GM21360 (cell line): ENCODE measurements around the gene PDZD7.

ENCODE experiments used
- ATAC-seq: cut with Tn5 transposase; IDR thresholded peaks from one replicate; pipeline ENCODE4 v1.9.1; 2021; ENCODE audit warnings: mild to moderate bottlenecking, moderate library complexity; ENCODE audit not compliant: unreplicated experiment

The PDZD7 gene

DNA sequence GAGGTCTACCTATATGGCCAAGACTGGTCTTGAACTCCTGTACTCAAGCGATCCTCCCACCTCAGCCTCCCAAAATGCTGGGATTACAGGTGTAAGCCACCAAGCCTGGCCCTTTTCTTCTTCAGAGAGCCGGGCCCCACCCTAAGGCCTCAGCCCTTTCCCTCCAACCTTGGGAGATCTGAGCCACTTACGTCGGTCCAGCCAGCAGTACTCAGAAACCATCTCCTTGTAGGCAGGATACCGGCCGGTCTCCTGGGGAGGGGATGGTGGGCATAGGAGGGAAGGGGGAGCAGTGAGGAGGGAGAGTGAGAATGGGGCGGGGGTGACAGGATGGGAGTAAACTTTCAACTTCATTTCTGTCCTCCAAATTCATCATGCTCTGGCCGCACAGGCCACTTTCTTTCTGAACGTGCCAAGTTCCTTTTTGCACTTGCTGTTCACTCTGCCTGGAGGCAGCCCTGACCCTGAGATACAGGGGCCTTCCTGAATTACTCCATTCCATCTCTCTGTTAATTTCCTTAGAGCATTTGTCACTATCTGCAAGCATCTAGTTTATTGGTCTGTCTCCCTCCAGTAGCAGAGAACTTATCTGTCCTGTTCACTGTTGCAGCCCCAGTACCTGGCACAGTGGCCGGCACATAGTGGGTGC is 10.4 kb downstream of the PDZD7 start:
- no peak for ATAC-seq

DNA sequence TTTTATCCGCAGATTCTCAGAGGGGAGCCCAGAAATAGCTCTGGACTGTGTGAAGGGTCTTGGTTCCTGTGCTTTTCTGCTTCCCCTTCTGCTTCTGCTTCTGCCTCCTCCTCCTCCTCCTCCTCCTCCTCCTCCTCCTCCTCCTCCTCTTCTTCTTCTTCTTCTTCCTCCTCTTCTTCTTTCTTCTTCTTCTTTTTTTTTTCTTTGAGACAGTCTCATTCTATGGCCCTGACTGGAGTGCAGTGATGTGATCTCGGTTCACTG is 11.6 kb downstream of the PDZD7 start:
- no peak for ATAC-seq

DNA sequence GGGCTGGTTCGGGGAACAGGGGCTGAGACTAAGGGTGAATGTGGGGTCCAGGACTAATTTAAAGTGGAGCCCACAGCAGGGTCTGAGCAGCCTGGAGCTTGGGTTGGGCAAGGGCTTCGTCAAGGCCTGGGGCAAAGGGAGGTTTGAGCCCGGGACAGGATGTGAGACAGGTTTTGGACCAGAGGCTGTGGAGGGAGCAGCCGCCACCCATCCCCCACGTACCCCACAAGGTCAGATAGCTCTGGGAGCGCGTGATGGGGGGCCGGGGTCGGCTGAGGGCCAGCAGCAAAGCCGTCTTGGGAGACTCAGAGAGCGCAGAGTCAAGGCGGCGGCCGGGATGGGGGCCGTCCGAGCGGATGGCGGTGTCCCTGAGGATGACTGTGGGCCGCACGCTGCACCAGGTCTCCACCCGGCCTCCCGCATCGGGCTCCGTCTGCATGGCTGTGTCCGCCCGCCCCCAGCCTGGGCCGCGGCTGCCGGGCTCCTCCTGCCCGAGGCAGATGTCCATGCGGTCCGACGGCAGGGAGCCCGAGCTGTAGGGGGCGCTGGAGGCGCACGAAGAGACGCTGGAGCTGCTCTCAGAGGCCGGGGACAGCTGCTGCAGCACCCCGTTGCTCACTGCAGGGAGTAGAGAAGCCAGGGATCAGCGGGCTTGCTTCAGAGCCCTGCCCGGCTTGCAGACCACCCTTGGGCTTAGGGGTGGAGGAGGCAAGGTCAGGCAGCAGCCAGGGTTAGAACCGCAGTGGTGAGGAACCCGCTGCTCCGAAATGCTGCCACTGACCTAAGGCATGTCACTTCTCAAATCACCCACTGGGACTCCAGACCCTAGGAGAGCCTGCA is 12.1 kb downstream of the PDZD7 start:
- no peak for ATAC-seq

DNA sequence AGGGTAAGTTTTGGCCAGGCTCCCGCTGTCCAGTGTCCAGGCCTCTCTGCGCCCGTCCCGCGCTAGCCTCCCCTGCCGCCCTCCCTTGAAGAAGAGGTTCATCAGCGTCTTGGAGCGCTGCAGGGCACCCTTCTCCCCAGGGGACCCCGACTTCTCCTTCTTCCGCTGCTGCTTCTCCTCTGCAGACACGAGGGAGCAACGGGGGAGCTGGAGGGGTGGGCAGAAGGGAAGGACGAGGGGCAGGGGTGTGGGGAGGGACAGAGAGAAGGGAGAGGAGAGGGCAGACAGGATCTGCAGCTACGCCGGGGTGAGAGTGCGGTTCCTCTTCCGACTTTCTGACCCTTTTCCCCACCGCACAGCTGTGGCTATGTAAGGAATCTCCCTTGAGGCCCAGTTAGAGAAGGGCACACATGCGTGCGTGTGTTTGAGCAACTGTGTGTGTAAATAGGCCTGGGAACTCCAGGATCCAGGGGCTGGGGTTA is 12.8 kb downstream of the PDZD7 start:
- ATAC-seq, result no peak

DNA sequence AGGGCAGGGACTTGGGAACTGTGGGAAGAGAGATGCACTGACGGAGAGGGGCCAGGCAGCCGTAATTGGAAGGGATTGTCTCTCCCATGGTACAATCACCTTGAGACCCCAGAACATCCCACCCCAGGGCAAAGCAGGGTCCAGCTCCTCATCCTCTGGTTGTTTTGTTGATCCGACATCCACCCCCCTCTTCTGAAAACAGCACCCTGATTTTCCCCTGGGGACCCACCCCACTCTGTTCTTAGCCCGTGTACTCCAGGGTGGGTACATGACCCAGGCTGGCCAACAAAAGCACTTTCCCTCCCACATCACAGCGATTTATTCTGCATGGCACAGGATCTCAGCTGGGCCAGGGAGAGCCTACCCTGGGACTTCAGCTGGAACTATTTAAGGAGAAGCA is 14.1 kb downstream of the PDZD7 start:
- ATAC-seq, result no peak

- no peak for ATAC-seq
Observed at GRCh38 chr10:101015582-101015973, 15.4 kb downstream of the PDZD7 start.

- ATAC-seq, result no peak
Observed at GRCh38 chr10:101014966-101015581, 15.9 kb downstream of the PDZD7 start.

DNA sequence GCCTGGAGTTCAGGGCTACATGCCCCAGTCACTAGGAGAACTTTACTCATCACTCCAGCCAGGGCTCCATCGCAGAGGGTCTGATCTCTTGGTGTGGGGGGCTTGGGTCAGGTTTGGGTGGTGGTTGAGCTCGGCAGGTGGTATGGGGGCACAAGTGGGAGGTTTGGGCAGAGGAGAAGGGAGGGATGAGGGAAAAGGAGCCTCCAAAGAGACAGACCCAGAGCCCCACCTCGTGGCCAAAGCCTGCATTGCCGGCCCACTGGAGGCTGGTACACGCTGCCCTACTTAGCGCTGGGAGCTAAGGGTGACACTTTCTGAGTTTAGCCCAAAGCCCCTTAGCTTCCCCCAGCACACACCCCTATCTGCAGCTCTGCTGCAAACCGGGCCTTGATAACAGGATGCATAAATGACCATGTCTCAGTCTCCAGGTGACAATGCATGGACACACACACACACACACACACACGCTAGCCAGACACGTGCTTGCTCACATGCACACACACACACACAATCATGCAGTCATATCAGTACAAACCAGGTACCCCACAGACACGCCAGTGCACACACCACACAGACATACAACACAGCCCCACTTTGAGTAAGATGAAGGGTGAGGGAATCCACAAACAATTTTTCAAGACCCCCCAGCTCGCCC is 16.6 kb downstream of the PDZD7 start:
- no peak for ATAC-seq

DNA sequence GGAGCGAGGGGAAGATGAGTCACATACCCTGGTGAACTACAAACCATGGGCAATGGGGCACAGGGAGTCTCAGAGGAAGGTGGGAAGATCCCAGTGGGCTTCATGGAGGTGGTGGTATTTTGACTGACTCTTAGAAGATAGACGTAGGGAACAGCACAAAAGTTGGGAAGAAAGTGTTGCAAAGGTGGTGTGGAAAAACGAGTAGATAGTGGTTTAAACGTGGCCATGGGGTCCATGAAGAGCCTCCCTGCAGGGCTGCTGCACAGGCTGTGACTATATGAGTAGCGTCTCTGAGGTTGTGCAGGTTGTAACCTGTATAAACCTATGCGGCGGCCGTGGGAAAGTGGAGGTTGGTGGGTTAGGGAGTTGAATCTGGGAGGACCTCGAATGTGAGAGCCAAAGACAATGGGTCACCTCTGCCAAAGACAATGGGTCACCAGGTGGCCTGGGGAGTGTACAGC is 17.5 kb downstream of the PDZD7 start:
- no peak for ATAC-seq

DNA sequence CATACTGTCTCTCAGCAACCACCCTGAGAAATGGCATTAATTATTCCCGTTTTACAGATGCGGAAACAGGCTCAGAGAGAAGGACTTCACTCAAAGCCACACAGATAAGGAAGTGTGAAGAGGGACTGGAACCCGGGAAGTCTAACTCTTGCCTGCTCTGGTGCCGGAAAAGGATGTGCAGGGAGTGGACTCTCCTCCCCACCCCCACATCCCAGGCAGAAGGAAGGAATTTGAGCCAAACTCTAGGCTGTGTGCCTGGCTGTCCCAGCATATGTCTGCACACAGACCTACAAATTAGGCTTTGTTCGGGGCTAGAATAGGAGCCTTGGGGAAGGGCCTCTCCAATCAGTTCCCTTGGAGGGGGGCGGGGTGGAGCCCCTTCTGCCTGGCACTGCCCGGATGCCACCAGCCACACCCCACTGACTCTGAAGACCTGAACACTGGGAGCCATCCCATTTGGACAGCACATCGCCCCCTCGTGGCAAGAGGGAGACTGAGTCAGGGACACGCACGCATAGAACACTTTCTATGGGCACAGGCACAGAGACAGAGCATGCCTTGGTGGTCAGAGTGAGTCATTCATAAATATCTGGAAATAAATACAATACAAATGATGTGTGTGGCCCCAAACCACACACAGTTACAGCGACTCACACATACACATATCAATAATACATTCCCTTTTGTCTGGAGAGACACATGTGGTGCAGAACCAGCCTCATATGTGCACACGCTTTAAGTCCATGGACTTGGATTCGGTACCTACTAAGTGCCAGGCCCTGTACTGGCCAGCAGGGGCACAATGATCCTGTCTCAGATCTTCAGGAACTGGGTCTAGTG is 18.2 kb downstream of the PDZD7 start:
- ATAC-seq, result peak; percentile 75

DNA sequence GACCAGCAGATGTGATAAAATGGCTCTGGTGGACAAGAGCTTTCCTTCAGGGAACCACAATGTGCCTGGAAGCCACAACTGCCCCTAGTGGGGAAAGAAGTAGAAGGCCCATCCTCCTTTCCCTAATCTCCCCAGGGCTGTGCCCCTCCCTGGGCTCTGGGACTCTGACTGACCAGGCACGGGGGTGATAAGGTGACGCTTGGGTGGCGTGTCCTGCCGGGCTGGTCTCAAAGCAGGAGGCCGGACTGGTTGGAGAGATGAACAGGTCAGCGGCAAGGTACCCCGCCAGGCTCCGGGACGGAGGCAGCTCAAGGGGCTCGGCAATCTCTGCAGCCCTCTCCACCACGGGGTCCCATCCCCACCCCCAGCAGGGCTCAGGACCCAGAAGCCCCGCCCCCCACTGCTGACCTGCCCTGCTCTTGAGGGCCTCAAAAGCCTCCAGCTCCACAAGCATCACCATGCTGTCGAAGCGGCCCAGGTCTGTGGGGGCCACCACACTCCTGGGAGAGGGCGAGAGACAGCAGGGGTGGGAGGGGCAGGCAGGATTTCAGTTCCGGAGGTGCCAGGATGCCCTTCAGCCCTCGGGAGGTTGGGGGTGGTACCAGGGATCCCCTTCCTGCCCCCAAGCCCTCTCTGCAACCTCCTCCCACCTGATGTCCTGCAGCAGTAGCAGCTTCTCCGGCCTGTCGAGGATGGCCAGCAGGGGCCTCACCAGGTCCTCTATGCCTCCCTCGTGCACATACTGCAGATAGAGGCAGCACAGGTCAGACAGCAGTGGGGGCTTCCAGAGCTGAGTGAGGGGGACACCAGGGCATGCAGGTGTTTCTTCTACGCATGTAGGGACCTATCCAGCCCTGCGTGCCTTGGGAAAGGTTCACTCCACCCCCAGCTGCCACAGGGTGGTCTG is 19.2 kb downstream of the PDZD7 start:
- no peak for ATAC-seq

DNA sequence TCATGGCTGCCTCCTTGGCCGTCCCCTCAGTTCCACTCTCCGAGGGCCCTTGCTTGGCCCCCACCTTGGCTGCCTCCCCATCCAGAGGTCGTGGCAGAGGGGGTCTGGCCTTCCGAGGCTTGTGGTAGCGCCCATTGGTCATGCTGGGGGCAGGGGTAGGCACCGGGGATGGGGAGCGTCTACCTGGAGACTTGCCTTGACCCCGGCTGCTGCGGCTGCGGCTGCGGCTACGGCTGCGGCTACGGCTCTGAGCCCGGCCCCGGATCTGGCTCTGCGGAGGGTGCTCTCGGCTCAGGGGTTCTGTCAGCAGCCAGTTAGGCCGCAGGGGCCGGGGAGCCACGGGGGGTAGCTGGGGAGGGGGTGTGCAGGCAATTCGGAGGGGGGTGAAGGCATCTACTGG is 20.6 kb downstream of the PDZD7 start:
- ATAC-seq, result no peak

GRCh38 chr10:101008823-101009423 is 22.0 kb downstream of the PDZD7 start:
- no peak for ATAC-seq

DNA sequence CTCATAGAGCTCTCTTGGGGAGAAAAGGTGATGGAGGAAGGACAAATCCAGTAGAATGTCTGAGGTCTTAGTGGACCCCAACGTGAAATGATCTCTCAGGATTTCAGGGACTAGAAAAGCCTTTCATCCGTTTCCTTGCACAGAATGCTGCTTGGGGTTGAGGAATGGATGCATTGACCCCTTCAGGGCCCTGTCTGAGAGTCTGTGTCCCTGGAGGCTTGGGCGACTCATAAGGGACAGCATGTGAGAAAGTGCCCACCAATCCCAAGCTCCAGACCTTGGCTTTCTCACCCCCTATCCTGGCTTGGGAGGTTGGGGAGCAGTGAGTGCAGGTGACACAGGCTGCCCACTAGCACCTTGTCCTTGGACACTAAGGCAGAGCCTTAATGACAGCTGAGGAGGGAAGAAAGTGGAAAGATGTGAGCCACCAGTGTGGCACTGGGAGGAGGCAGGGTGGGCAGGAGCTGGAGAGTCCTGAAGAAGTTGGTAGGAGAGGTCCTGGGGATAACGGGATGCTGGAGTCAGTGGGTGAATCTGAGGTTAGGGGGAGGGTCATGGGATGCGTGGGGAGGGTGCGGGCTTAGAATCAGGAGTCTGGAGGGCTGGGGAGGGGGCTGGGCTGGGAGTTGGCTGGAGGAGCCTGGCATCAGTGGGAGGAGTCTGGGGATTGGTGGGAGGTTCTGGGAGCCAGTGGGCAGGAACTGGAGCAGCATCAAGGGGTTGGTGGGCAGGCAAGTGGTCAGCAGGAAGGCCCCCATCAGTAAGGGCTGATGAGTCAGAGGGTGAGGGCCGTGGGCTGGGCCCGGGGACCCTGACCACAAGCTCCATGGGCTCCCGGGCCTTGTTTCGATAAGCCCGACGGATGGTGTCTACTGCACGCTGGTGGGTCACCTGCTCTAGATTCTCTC is 22.8 kb downstream of the PDZD7 start:
- no peak for ATAC-seq

- ATAC-seq, result no peak
Observed at GRCh38 chr10:101007099-101007711, 23.7 kb downstream of the PDZD7 start.

- no peak for ATAC-seq
Observed at GRCh38 chr10:101006593-101007098, 24.3 kb downstream of the PDZD7 start.

DNA sequence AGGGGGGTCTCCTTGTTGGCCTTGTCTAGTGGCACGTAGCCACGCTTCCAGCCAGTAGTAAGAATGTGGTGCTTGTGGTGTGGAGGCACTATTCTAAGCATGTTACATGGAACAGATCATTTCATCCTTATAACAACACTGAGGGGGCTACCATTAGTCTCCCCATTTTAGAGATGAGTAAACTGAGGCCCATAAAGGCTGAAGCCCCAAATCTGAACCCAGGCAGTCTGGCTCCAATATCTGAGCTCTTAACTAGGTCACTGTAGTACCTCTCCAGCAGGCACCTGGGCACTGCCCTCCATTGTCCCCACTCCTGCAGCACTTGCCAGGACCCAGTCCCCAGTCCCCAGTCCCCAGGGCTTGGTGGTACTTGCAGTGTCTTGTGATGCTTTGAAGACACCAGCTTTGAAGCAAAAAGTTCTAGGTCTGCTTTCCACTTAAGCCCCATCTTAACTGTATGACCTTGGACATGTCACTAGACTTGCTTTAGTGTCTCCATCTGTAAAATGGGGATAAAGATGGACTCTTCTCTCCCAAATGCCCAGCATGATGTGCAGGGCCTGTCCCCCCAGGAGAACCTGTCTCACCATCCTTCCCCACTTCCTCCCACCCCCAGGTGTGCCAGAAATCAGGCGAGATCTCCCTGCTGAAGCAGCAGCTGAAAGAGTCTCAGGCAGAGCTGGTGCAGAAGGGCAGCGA is 24.9 kb downstream of the PDZD7 start:
- ATAC-seq, result no peak
